Bronchial epithelial cell (primary cell): ENCODE measurements around the gene VANGL2. TPM values are rescaled to one million over a fixed set of nuclear protein-coding genes. Genes with fewer than 3 reads are reported as not detected.

Experiments
- DNase-seq: peaks from one replicate; pipeline ENCODE4 v3.0.0-alpha.2; 2010; ENCODE audit warnings: low read depth
- FAIRE-seq: peaks from 2 replicates; lab custom pipeline; 2011; peaks lifted over from hg19 to GRCh38; lab: Jason Lieb, UNC
- H3K27me3 ChIP-seq: 2 replicates; pipeline ENCODE4 v1.5.1; 2011; ENCODE audit warnings: low read length; ENCODE audit not compliant: control insufficient read depth, insufficient read depth
- H3K36me3 ChIP-seq: 2 replicates; pipeline ENCODE4 v1.5.1; 2011; ENCODE audit warnings: low read length; ENCODE audit not compliant: control insufficient read depth, insufficient read depth
- H3K4me3 ChIP-seq: 2 replicates; pipeline ENCODE4 v1.5.1; 2011; ENCODE audit warnings: mild to moderate bottlenecking, low read depth, low read length, control low read depth
- CTCF ChIP-seq: IDR thresholded peaks from 2 replicates; pipeline ENCODE4 v1.5.1; 2011; ENCODE audit warnings: mild to moderate bottlenecking, moderate library complexity, low read length, control low read depth, inconsistent platforms; ENCODE audit not compliant: insufficient read depth, severe bottlenecking
- total RNA-seq: library from RNA; depleted of rRNA; stranded (reverse); fragments of >200 nt; gene quantifications from 2 replicates; pipeline ENCODE4 v1.2.1, GENCODE V29; 2014

VANGL2 gene
- total RNA-seq, 1 donor from 2014 or later, result 1.6 TPM

- DNase-seq (no peak), FAIRE-seq (no peak)
- no peaks in the 10 kb centered on the region for H3K27me3 ChIP-seq
- no peak for TF ChIP-seq CTCF
- H3K36me3 ChIP-seq, result no peaks in the 10 kb centered on the region
- H3K4me3 ChIP-seq, result no peak overlapping the region
Measured at GRCh38 chr1:160460214-160460642, 59.9 kb downstream of the VANGL2 start.

GRCh38 chr1:160460683-160461287 lies 60.4 kb downstream of the VANGL2 start:
- no peaks in the 10 kb centered on the region for H3K27me3 ChIP-seq
- FAIRE-seq, result no peak

GRCh38 chr1:160465123-160465522 lies 64.8 kb downstream of the VANGL2 start:
- FAIRE-seq, result no peak

More at GRCh38 chr1:160460683-160461287, 60.4 kb downstream of the VANGL2 start:
- Histone ChIP-seq H3K4me3 (no peak overlapping the region), H3K36me3 (no peaks in the 10 kb centered on the region)
- DNase-seq, result no peak
- no peak for TF ChIP-seq CTCF

GRCh38 chr1:160466961-160467360 lies 66.6 kb downstream of the VANGL2 start:
- no peaks in the 10 kb centered on the region for H3K27me3 ChIP-seq
- DNase-seq, result no peak
- FAIRE-seq, result no peak
- no peak overlapping the region for H3K4me3 ChIP-seq
- no peak for TF ChIP-seq CTCF
- no peaks in the 10 kb centered on the region for H3K36me3 ChIP-seq

More at GRCh38 chr1:160465123-160465522, 64.8 kb downstream of the VANGL2 start:
- no peaks in the 10 kb centered on the region for H3K36me3 ChIP-seq
- no peak overlapping the region for H3K4me3 ChIP-seq
- TF ChIP-seq CTCF, result no peak
- no peaks in the 10 kb centered on the region for H3K27me3 ChIP-seq
- DNase-seq, result no peak

- Histone ChIP-seq H3K27me3 (no peaks in the 10 kb centered on the region), H3K4me3 (no peak overlapping the region), H3K36me3 (no peaks in the 10 kb centered on the region)
- no peak for TF ChIP-seq CTCF
- FAIRE-seq, result no peak
- DNase-seq, result no peak
Measured at GRCh38 chr1:160467576-160467975, 67.2 kb downstream of the VANGL2 start.

- FAIRE-seq, result no peak
- Histone ChIP-seq H3K27me3 (no peaks in the 10 kb centered on the region), H3K4me3 (no peak overlapping the region), H3K36me3 (no peaks in the 10 kb centered on the region)
- no peak for DNase-seq
- TF ChIP-seq CTCF, result no peak
Measured at GRCh38 chr1:160471253-160471652, 70.9 kb downstream of the VANGL2 start.
